ENCODE results near the gene MACROD2.

Gene MACROD2

DNA sequence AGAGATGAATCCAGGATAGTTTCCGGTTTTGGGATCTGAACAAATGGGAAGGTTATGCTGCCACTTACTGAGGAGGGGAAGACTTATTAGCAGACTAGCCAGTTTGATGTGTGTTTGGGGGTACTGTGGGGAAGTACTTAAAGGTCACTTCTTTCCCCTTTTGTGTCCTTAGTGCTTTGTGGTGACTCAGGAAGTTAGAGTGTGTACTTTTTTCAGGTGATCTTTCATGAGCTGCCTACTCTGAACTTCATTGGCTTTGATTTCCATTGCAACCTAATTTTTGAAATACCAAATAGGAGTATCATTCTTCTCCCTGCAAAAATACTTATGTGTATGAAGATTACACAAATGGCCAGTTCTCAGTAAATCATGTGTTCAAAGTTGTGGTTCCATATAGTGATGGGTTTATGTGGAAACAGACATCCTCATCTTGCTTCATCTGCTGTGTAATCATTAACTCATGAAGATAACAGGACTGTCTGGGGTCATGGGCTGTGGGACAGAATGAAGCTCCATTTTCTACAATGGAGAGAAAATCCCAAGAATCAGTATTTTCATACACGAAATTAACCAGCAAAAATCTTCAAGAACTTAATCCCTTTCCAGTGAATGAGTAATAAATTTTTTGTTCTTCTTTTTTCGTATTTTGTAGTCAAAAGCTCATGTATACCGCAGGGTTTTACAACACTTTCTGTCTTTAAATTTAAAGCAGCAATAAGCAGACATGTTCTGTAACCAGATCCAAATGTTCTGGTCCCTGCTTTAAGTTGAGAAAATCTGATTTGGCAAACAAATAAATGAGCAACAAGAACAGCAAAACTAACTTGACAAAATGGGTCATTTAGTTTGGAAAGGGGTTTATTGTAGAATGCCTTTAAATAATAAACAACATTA is 614.3 kb downstream of the MACROD2 start:
- DNase-seq, result no peak

DNA sequence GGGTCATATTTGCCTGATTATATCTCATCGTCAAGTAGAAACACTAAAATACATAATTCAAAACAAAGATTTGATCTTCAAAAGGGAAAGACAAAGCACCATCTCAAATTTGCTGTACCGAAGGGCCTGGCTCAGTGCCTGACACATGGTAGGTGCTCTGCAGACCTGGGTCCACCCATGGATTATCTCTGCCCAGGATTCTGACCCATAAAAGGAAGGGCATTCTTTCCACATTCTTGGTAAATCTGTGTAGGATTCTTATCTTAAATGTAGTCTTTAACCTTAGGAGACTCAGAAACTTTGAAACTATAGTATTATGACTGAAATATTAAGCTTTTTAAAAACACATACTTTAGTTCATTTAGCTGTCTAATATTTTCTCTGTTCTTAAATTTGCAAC is 616.2 kb downstream of the MACROD2 start:
- DNase-seq, result no peak

- DNase-seq, result no peak
These were observed 617.1 kb downstream of the MACROD2 start for GRCh38 chr20:14612391-14612790.

DNA sequence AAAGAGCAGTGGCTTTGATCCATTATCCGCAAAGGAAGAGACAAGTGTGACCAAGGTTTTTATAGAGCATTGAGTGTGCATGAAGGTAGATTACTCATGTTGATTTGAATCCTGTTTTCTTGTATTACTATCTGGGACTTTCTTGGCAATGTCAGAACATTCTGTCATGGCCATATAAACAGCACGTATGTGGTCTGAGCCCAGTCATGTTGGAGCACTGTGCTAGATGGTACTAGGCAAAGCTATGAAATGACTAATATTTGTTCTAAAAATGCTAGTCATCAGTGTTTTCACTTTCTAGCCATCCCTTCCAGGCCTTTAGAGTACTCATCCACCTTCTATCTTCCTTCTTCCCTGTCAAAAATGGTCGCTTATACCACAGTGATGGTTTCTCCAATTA is 620.7 kb downstream of the MACROD2 start:
- no peak for DNase-seq

- DNase-seq, result no peak
These were observed 621.8 kb downstream of the MACROD2 start for GRCh38 chr20:14617123-14617522.

DNA sequence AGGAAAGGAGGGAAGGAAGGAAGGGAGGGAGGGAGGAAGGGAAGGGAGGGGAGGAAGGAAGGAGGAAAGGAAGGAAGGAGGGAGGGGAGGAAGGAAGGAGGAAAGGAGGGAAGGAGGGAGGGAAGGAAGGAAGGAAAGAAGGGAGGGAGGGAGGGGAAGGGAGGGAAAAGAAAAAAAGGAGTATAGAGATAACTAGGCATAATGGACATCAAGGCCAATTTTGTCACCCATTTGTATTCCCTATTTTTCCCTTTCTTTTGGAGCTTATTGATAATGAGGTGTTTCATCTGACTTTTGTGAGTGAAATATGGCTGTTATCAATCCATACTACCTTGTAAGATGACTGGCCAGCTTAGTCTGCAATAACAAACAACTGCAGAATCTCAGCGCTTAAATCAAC is 624.1 kb downstream of the MACROD2 start:
- DNase-seq, result no peak

GRCh38 chr20:14622796-14623195 is 627.5 kb downstream of the MACROD2 start:
- DNase-seq, result peak; percentile 19

DNA sequence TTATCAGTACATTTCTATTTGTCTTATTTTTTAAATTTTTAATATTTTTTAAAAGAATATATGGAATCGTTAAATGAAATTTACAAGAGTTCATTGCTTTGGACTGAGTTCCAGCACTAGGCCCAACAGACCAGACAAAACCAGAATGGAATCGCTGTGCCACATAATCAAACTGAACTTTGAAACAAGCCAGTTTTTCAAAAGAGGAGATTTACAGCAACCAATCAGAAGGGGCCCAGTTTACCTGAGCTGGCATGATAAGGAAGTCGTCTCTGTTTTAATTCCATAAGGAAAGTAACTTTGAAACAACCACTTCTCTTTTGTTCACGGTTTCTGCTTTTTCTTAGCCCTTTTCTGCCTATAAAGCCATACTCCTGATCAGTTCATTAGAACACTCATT is 635.7 kb downstream of the MACROD2 start:
- DNase-seq, result no peak

GRCh38 chr20:14632906-14633305 is 637.6 kb downstream of the MACROD2 start:
- no peak for DNase-seq

GRCh38 chr20:14633507-14633906 is 638.2 kb downstream of the MACROD2 start:
- no peak for DNase-seq

DNA sequence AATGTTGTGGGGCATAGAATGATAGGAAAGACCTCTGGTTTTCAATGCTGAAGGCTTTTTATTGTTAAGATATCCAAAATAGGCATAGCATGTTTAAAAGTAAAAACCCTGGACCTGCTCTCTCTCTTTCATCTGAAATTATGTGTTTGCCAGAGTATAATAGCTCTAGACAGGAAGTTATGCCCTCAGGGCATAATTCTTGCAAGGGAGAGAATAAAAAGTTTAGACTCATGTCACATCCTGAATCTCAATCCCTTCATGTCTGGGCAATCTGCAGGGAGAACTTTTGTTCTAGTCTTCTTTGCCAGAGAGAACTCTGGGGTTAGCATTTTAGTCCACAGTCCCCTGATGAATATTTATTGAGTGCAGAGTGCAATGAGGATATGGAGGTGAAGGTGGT is 639.3 kb downstream of the MACROD2 start:
- DNase-seq, result no peak

- no peak for DNase-seq
These were observed 642.1 kb downstream of the MACROD2 start for GRCh38 chr20:14637441-14637840.

DNA sequence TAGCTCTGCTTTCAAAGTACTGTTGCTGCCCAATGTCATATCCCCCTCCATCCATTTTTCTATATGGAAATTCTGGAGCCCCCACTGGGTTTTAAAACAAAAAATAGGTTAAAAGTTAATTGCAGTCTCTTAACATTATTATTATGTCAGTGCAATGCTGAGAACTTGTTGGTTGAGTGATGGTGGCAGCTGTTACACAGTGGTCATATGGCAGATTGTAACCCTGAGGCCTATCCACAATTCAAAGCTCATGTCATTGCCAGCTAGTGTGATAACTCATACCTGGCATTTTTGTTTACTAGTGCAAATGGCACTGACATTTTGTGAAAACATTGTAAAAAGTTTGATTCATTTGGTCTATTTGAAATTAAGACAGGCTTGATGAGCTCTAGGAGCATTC is 647.8 kb downstream of the MACROD2 start:
- no peak for DNase-seq

DNA sequence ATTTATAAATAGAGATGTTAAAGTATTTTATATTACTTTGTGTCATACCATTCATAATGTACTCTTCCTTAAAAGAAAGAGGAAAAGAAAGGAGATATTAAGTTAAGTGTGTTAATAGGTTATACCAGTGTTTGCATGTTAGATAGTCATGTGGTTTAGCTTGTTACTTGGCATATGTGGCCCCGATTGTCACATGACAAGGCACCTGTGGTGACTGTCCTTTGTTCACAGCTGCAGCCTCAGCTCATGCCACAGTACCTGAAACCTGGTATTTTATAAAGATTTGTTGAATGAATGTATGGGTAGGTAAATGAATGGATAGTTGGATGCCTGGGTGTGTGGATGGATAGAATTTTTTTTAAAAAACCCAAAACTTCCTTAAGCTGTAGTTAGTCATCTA is 648.2 kb downstream of the MACROD2 start:
- DNase-seq, result no peak

DNA sequence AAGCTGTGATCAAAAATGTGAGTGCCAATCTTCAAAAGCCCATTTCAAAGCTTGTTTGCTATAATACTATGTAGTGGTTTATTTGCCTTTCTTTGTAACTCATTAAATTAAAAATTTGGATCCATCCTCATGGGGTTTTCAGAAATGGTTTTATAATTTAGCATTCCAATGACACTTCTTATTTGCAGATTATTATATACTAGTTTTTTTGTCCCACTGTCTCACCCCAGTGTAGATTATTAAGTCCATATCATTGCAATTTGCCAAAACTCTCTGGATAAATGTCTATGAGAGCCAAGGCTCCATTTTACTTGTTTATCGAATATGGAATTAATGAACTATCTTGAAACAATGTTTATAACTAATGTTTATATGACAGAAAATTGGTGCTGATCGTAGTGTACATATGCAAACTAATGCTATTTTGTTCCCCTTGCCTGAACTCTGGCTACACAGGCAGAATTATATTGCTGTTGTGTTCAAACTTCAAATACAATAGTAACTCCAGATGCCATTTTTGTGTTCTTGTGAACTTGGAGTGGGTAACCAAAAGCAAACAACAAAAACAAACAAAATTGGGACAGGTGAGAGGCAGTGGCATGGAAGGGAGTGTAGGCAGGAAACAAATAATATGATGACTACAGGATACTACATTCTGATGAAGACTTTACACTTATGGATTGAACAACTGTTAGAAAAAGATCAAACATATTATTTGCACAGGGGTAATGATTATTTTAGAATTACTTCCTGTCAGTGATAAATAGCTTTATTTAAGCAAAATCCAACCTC is 649.2 kb downstream of the MACROD2 start:
- no peak for DNase-seq

DNA sequence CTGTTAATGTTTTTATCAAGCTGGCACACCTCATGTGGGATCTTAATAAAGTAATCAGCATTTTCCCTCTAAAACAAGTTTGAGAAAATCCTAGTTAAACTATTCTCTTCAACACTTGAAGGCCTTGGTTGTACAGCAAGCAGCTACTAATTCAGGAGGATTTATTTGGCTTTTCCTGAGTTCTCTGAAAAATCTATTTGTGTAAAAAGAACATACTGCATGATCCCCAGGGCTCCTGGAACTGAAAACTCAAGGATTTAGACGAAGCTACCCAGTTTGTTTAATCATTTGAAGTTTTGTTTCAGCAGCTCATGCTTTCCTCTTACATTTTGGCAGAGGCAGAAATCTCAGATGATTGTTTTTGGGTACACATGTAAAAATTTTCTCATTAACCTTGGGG is 651.7 kb downstream of the MACROD2 start:
- no peak for DNase-seq

DNA sequence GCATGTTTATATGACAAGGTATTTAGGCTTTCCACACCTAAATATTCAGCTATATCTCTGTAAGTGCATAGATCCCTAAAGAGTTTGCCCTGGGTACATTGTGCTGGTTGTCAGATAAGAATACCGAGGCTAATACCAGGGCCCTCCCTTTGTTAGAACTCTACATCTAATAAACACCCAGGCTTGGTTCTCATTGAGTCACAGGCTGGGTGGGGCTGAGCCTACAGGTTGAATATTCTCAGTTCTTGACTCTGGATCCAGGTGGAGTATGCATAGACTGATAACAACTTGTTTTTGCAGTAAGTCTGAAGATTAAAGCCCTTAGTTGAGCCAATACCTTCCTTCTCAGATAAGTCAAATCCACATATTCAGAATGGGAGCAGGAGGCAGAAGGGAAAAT is 654.3 kb downstream of the MACROD2 start:
- no peak for DNase-seq

- no peak for DNase-seq
These were observed 662.1 kb downstream of the MACROD2 start for GRCh38 chr20:14657266-14658005.

GRCh38 chr20:14664101-14664500 is 668.8 kb downstream of the MACROD2 start:
- DNase-seq, result no peak

- DNase-seq, result no peak
These were observed 671.4 kb downstream of the MACROD2 start for GRCh38 chr20:14666696-14667095.

- no peak for DNase-seq
These were observed 671.9 kb downstream of the MACROD2 start for GRCh38 chr20:14667226-14667625.

DNA sequence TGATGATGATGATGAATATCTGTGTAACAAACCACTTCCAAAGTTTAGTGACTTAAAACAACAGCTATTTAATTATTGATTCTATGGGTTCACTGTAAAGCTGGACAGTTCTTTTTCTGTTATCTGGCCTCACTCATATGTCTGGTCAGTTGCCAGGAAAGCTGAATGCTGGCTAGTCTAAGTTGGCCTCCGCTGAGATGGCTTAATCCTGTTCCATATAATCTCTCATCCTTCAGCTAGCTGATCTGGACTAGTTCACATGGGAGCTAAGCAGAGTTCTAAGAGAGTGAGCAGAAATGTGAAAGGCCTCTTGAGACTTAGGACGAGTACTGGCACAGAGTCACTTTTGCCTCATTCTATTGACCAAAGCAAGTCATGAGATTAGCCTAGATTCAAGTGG is 676.8 kb downstream of the MACROD2 start:
- DNase-seq, result peak; percentile 40

GRCh38 chr20:14673164-14673563 is 677.8 kb downstream of the MACROD2 start:
- DNase-seq, result no peak

- DNase-seq, result no peak
These were observed 682.1 kb downstream of the MACROD2 start for GRCh38 chr20:14677455-14677854.

Data from NCI-H82 (cell line).